SIG-M5 (cell line): ENCODE data around the gene MIS12.

Source experiments
- DNase-seq: peaks from one replicate; lab custom pipeline; 2025; lab: John Stamatoyannopoulos, UW

The MIS12 gene, protein sequence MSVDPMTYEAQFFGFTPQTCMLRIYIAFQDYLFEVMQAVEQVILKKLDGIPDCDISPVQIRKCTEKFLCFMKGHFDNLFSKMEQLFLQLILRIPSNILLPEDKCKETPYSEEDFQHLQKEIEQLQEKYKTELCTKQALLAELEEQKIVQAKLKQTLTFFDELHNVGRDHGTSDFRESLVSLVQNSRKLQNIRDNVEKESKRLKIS

DNA sequence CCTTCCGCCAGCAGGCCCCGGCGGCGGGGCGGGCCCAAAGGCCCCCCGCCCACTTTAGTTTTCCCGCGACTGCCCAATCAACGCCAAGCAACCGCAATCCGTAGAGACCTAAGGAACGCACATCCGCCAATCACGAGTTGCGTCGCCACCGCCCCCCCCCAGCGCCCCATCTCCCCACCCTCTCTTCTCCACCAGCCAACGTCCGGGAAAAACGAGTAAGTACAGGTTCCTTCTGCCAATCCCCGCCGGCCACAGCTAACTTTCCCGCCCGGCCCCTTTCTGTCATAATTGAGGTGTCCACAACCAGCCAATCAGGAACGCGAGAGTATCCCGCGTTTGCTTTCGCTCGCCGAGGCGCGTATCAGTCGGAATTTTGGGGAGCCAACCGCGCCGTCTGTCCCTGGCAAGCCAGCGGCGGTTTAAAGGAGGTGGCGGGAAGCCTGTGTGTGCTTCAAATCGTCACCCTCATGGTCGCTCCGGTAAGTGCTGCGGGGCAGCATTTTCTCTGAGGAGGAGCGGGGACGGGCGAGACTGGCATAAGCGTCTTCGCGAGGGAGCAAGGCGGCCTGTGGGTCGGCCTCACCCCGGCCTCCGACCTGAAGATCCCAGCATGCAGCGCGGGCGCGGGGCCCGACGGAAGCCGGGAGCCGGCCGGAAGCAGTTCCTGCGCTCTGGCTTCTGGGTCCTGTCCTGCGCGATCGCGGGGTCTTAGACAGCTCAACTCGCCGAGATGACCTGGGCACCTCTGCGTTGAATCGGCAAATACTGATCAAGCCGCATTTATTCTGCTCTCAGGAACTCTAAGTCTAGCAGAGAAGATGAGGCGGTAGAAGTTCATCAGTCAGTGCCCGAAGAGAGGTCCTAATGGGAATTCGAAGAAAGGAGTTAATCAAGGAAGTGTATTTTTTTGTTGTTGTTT, at the start of gene MIS12:
Gene MIS12, plus strand, starts transcription at position 361 of the 919 bp plus-strand sequence. CDS start 2,297 bp downstream, outside the sequence.
- peak; percentile 92 for DNase-seq

DNA sequence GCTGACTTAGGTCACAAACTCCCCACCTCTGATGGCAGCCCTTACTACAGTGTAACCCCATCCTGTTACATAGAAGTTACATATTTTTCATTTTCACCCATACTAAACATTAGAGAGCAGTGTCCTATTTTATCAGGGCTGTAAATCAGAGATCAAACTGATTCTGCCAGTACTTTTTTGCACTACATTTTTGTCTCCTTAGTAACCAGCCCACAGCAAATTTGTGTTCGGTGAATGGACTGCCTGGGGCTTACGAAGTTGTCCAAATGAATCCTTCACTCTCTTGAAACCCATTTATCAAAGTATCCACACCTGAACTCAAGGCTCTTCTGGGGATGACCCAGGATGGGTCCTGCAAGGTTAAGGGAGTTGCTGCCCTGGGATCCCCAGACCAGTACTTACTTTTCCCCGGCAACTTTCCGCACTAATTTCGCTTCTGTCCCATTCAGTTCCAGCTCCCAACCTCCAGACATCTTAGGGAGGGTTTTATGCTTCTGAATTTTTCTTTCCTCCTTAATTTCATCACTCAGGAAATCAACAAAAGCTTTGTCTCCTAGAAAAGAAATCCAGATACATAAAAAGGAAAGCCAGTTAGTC, 48.5 kb upstream of the MIS12 start:
- no peak for DNase-seq

DNA sequence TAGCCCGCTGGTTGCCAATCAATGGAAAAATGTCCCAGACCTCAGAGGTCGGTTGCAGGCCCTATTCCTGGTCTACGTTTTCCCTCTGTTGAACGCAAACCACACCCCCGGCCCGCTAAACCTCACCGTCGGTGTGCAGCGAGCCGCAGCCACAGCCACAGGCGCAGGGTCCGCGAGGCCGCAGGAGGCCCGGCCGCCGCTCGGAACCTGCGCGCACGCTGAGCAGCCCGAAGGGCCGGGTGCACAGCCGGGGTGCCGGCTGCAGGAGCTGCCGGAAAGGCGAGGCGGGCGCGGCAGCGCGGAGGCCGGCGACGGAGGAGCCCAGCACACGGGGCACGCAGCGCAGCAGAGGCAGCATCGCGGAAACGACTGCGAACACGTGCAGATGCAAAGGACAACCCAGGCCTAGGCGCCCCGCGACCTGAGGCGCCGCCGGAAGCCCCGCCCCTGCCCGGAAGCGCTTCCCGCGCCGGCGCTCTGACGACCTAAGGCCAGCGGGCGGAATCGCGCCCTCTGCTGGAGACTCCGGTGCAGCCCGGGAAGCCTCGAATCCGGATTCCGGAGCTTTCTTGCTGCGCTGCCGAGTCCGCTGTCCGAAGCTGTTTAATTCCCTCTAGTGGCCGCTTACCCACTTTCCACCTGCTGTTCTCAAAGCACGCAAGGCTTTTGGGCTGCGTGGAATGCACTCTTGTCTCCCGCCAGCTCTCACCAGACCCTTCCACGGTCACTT, 47.5 kb upstream of the MIS12 start, which contains the start of gene C1QBP:
Gene C1QBP, minus strand, starts transcription at position 440 of the 730 bp plus-strand sequence. Its CDS starts 82 bp downstream, at position 358.
- DNase-seq, result peak; percentile 22

DNA sequence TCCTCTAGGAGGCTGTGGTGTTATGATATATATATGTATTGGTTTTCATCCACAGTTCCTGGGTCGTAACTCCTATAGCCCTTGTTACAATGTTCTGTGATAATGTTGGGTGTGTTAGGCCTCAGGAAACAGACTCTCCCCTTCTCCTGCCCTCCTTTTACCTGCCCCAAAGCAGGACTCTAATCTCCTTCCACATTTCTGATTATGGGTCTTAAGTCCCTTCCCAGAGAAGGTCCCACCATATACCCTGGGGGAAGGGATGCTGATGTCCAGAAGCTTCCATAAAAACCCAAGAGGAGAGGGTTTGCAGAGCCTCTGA, 47.0 kb upstream of the MIS12 start:
- no peak for DNase-seq

DNA sequence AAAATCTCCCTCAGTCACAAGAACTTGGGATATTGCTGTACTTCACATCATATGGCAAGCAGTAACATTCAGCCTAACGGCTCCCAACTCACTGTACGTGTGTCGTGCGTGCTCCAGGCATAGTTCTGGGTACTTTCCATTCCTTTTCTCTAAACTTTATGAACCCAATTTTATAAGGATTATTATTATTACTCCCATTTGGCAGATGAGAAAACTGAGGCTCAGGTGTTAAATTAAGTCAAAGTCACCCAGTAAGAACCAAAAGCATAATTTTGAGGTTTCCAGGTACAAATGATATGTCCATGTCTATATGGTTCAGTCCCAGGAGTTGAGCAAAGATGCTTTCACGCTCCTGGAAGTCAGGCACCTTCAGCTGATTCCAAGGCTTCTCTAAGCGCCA, 42.6 kb upstream of the MIS12 start:
- DNase-seq, result no peak

DNA sequence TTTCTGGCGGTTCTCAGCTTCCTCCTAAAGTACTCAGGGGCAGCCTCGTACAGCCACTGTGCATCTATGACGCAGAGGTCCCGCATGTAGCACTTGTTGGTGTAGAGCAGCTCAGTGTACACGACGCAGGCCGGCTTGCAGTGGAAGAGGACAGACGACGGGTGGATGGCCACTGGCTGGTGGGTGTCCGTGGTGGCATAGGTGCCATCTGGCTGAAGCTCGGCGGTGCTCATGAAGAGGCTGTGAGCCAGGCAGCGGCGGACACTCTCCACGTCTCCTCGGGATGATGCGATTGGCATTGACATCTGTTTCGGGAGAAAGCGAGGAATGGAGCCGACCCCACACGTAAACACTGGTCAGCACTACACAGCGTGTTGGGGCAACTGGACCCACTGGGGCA, 42.2 kb upstream of the MIS12 start:
- no peak for DNase-seq

DNA sequence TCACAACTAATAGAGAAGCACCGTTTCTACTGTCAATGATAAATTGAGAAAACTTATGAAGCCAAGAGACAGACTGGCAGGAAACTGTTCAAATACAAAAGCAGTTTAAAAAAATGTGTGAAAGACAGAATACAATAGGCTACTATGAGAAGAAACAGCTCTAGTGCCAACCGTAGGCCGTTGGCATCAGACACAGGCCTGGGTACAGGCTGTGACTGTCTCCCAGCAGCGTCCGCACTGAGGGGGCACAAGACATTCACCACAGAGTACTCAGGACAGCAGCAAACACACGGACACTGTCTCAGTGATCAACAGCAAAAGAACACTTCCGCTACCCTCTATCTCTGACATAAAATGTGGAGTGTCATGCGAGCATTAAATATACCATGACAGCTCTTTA, 39.6 kb upstream of the MIS12 start:
- no peak for DNase-seq

DNA sequence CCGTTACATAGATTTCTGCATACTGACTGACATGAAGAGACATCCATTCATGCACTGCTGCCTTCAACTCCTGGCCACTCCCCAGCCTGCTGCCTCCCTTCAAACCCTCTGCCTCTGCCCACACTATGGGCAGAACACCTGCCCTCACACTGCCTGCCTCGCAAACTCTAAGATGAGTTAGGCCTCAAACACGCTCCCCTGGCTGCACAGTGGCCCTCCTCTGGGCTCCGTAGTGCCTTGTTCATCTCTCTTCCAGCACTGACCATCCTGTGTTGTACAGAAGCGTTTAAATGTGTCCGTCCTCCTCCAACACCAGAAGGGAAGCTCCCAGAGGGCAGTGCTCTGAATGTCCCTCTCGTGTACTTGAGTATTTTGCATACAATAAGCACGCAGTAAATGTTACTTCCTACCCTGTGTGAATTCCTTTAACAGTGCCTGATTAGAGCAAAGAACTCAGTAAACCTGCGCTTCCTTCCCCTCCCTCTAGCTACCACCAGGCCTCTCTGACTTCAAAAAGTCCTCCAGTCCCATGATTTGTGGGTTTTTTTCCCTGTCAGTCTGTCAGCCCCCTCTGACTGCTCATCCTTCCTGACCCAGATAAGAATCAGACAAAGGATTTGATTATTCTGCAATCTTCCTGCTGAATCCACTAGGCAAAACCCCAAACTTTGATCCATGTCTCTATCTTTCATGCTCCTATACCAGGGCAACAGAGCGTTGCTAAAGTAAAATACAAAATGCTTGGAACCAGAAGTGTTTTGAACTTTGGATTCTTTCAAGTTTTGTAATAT, 21.5 kb upstream of the MIS12 start:
- no peak for DNase-seq

DNA sequence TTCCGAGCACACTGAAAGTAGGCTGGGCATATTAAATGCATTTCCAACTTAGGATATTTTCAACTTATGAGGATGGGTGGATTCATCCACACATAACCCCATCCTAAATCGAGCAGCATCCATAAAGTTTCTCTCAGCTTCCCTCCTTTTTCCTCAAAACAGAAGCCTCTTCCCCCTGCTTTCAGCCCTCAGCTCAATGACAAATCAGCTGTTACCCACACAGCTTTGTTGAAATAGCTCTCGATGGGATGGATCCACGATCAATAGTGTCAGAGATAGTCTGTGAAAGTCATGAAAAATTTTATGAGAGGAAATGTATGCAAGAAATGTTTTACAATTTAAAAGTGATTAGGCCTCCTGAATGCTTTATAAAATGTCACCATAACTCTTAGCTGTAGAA, 20.1 kb upstream of the MIS12 start:
- DNase-seq, result no peak

DNA sequence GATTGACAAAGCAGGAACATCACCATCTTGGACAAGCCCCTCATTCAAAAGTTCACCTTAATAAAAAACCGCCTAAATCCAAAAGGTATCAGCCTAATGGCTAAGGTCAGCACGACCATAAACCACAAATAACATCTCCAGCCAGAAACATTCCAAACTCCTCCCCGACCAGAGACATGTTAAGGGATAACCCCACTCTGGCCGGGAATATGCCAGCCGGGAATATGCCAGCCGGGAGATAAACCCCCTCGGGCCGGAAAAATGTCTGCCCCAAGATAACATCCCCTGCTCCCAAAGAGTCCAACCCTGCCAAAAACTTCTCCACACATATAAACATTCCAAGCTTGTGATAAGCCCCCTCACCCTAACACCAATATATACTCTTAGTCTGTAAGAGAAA, 18.9 kb upstream of the MIS12 start:
- no peak for DNase-seq

DNA sequence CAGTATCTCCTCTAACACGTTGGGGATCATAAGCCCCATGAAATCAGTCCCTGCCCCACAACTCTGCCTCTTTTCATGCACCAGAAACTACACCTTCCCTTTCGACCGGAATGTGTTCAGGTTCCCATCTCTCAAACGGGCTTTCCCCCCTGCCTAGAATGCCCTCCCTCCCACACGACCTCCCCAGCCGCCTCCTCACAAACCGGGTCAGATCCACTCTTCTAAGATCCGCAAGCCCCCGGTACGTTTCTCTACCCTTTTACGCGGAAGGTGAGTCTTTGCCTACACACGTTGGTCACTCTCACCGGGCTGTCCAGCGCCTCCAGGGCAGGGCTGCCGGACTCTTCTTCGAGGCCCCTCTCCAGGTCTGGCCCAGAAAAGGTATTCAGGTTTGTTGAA, 18.3 kb upstream of the MIS12 start:
- no peak for DNase-seq

DNA sequence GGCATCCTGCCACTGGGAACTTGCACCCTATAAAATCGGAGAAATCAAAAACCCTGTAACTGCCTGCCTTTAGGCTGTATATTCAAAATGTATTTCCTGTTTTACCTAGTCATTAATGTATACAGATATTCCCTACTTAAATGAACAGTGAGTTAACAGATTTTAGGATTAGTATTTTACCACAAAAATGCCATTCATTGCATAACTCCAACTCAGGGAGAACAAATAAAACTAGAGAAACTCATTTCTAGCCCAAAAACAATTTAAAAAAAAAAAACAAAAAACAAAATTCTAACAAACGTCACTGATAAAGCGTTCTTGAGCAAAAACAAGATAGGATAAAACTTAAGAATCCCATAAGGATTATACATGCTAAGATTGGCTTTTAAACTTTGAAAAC, 13.9 kb upstream of the MIS12 start:
- no peak for DNase-seq

DNA sequence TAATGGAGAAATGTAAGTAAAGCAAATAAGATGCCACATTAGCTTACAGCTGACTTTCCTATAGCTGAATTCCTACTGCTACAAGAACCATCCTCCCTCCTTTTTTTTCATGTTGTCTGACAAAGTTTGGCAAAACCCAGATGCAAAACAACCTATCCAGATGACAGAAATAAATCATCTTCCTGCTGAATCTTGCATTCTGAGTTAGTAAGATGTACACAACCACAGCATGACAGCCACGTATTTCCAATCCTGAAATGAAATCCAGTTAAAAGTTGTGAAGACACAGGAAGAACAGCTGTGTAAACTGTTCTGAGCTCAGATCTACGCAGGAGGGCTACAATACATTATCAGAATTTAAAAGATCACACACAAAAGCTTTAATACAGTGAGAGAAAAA, 12.5 kb upstream of the MIS12 start:
- DNase-seq, result no peak

DNA sequence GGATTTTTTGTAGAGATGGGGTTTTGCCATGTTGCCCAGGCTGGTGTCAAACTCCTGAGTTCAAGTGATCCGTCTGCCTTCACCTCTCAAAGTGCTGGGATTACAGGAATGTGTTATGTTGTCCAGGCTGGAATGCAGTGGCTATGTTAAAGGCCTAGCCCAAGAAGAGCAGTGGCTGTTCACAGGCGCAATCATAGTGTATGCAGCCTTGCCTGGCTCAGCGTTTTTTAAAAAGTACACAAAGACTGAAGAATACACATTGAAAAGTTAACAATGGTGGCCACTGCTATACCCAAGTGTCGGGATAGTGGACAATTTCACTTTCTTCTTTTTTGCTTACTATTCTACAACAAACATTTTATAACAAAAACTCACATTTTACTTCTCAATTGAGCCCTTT, 7.4 kb upstream of the MIS12 start:
- DNase-seq, result no peak

DNA sequence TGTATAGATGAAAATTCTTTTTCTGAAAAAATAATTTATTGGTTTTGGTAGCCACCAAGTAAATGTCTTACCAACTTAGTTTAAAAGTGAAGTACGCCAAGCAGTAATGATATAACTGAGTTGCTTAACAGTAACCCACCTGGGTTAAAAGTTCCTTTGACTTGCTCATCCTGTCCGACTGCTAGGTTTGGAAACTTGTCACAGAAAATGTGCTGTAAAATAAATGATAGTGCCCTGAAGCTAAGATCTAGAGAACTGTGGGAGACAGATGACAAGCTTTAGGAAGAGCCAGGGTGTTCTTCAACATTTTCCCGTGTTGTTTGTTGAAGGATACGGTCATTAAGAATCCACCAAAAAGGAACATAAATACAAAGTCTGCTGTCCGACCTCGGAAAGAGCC, 5.4 kb upstream of the MIS12 start:
- no peak for DNase-seq

DNA sequence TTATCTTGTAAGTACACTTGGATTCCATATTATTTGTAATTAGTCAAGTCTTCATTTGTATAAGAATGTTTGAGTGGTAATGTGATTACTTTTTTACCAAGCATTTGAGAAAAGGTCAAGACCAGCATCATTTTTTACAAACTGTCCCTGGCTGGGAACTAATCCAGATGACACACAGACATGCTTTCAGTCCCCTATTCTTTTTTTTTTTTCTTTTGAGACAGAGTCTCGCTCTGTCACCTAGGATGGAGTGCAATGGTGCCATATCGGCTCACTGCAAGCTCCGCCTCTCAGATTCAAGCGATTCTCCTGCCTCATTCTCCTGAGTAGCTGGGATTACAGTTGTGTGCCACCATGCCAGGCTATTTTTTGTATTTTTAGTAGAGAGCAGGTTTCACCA, 4.9 kb upstream of the MIS12 start:
- no peak for DNase-seq

DNA sequence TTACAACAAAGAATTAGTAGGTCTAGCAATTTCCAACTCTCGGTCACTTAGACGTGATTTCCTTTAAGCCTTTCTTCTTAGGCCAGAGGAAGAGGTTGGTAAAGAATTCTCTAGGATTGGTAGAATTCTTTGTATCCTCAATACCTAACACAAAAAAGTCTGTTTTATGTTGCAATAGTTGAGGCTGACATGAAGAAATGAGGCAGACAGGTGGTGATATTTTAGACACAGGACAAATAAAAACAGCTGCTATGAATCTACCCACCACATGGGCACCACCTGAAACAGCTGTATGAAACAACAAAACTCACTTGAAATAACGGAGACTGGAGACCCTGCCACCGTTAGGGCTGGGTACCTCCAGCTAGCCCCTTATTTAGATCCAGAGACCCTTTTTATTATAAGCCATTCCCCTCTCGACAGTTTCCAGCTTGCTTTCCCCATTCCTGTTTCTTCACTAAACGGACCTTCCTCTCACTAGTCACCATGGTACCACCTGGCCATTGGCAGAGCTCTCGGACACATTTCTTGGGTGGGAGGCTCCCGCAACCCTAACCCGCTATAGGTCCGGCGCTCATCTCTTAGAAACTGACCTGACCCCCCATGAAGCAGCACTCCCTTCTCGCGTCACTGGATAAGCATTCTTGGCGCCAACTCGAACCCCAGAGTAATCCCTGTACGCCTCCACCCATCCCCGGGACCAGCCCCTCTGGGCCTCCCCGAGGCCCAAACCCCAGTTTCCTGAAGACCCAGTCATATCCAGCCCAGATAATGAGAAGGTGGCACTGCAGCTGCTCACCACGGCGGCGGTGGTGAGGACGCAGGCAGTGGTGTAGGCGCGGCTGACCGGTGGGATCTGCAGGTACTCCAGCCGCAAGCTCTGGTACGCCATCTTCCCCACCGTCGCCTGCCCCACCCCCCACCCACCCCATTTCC, 828 bp upstream of the MIS12 start, which contains the start of gene DERL2:
Gene DERL2, minus strand, starts transcription at position 909 of the 936 bp plus-strand sequence. Its CDS starts 17 bp downstream, at position 892.
- DNase-seq, result no peak

DNA sequence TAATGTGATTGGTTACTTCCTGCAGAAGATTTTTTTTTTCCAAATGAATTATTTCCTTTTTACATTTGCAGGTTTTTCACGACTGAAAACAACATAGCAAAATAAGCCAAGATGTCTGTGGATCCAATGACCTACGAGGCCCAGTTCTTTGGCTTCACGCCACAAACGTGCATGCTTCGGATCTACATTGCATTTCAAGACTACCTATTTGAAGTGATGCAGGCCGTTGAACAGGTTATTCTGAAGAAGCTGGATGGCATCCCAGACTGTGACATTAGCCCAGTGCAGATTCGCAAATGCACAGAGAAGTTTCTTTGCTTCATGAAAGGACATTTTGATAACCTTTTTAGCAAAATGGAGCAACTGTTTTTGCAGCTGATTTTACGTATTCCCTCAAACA, 2.4 kb downstream of the MIS12 start:
- DNase-seq, result no peak

DNA sequence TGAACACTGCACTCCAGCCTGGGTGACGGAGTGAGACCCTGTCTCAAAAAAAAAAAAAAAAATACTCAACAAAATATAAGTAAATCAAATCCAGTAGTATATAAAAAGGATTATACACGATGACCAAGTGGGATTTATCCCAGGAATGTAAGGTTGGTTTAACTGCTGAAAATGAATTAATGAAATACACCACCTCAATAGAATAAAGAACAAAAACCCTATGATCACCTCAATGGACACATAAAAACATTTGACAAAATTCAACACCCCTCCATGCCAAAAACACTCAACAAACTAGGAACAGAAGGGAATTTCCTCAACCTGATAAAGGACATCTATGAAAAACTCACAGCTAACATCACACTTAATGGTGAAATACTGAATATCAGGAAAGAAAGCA, 6.6 kb downstream of the MIS12 start:
- DNase-seq, result no peak

DNA sequence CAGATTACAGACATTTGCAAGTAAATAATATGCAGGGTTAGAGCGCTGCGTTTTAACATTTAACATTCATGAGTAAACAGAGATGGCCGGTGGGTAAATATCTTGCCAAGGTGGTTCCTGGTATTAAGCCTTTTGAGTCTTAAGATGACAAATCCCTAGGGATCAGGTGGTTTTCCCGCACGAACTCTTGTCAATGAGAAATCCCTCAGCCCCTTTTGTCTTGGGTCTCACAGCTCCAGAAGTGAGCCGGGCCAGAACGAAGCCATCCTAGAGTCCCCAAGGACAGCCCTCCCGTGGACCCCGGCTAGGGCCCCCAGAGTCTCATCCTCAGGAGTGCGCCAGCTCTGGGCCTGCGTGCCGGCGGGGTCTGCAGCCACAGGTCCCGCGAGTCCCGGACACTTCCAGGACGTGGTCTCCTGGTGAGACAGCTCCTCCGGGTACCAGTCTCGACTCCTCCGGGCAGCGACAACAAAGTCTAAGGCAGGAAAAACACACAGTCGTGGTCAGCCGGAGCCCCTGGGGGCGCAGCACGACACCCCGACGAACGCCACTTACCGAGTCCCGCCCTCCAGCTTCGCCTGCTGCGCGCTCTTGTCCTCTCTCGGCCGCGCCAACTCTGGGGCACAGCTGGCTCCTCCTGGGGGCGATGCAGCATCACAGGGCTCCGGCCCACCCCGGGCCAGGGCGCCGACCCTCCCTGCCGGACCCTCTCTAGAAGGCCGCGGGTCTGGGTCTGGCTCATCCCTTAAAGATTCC, 13.3 kb downstream of the MIS12 start:
- DNase-seq, result no peak
